DND-41 (cell line): ENCODE results near the gene PPP3CB.
A peak's percentile ranks its signal among the peaks of the same experiment; 100 is the strongest.

Experiments used
- ATAC-seq: fragments of 200-7000 bp; cut with Tn5 transposase; 3 replicates; pipeline ENCODE4 v1.9.1; 2021; ENCODE audit warnings: low read depth; ENCODE audit not compliant: insufficient read depth
- DNase-seq: peaks from one replicate; pipeline ENCODE4 v3.0.0-alpha.2; 2020
- H2AFZ ChIP-seq: 2 replicates; pipeline ENCODE4 v1.6.0; 2012; ENCODE audit warnings: low read depth, low read length
- H3K27ac ChIP-seq: 2 replicates; pipeline ENCODE4 v1.5.1; 2012; ENCODE audit warnings: low read length, inconsistent platforms
- H3K27me3 ChIP-seq: fragments of 200-600 bp; sonication (generic); 2 replicates; pipeline ENCODE4 v1.6.0; 2012; ENCODE audit warnings: low read length, mild to moderate bottlenecking, inconsistent platforms; ENCODE audit not compliant: insufficient read depth, poor library complexity
- H3K36me3 ChIP-seq: 2 replicates; pipeline ENCODE4 v1.5.1; 2012; ENCODE audit warnings: low read length, inconsistent platforms; ENCODE audit not compliant: insufficient read depth
- H3K4me1 ChIP-seq: 2 replicates; pipeline ENCODE4 v1.5.1; 2012; ENCODE audit warnings: mild to moderate bottlenecking, low read length; ENCODE audit not compliant: insufficient read depth
- H3K4me2 ChIP-seq: 2 replicates; pipeline ENCODE4 v1.6.0; 2012; ENCODE audit warnings: mild to moderate bottlenecking, moderate library complexity, low read length, inconsistent platforms; ENCODE audit not compliant: insufficient read depth
- H3K4me3 ChIP-seq, 2 experiments: fragments of 200-600 bp in 1 of 2; shearing (Covaris generic) in 1 of 2; 2 replicates each; pipeline ENCODE4 v1.5.1; 2012 to 2016; ENCODE audit warnings: inconsistent platforms in 2 of 2, low read length in 2 of 2, mild to moderate bottlenecking in 2 of 2, low read depth in 1 of 2, moderate library complexity in 1 of 2
- H3K79me2 ChIP-seq: 2 replicates; pipeline ENCODE4 v1.6.0; 2012; ENCODE audit warnings: low read length, inconsistent platforms; ENCODE audit not compliant: insufficient read depth
- H3K9ac ChIP-seq: 2 replicates; pipeline ENCODE4 v1.6.0; 2012; ENCODE audit warnings: low read depth, mild to moderate bottlenecking, inconsistent platforms, low read length, moderate library complexity
- H3K9me3 ChIP-seq: 2 replicates; pipeline ENCODE4 v1.5.1; 2012; ENCODE audit warnings: low read length, moderate library complexity, mild to moderate bottlenecking, inconsistent platforms; ENCODE audit not compliant: insufficient read depth, severe bottlenecking
- H4K20me1 ChIP-seq: 2 replicates; pipeline ENCODE4 v1.6.0; 2012; ENCODE audit warnings: low read length; ENCODE audit not compliant: insufficient read depth
- CTCF ChIP-seq: IDR thresholded peaks from 2 replicates; pipeline ENCODE4 v1.5.1; 2012; ENCODE audit warnings: borderline replicate concordance, low read length, moderate library complexity, mild to moderate bottlenecking; ENCODE audit not compliant: poor library complexity, severe bottlenecking; ENCODE audit errors: extremely low read depth
- EZH2 ChIP-seq: IDR thresholded peaks from 3 replicates; pipeline ENCODE4 v1.6.1; 2012; ENCODE audit warnings: borderline replicate concordance, low read depth, mild to moderate bottlenecking, moderate library complexity, low read length, inconsistent platforms; ENCODE audit not compliant: severe bottlenecking

PPP3CB gene

GRCh38 chr10:73495884-73496674 lies at the start of gene PPP3CB:
TSS of gene PPP3CB (minus strand) at chr10:73496024. CDS start at chr10:73495889, 135 bp downstream.
- peak within 1 kb of the TSS; percentile 89 for H3K4me2 ChIP-seq
- peaks cover 37% of the 10 kb centered on the region for H3K4me1 ChIP-seq
- peak within 1 kb of the TSS; percentile 90 for H3K27ac ChIP-seq
- TF ChIP-seq CTCF (no peak), EZH2 (no peak)
- peak within 1 kb of the TSS; percentile 95 to 97 for H3K4me3 ChIP-seq
- peaks cover 3% of the 10 kb centered on the region; the same call in 1 of the 2 replicates for H4K20me1 ChIP-seq
- H3K9me3 ChIP-seq, result no peaks in the 10 kb centered on the region
- H2AFZ ChIP-seq, result peak within 1 kb of the TSS; percentile 92
- H3K27me3 ChIP-seq, result no peaks in the 10 kb centered on the region
- peak within 1 kb of the TSS; percentile 88 for H3K9ac ChIP-seq
- DNase-seq (peak; percentile 95), ATAC-seq (peak; percentile 84)
- H3K36me3 ChIP-seq, result peaks cover 6% of the 10 kb centered on the region; the same call in 1 of the 2 replicates
- H3K79me2 ChIP-seq, result peaks cover 57% of the 10 kb centered on the region

- TF ChIP-seq EZH2, result no peak
- no peak for TF ChIP-seq CTCF
- Histone ChIP-seq H3K36me3 (no peaks in the 10 kb centered on the region; the same call in 1 of the 2 replicates), H3K9me3 (no peaks in the 10 kb centered on the region), H3K27ac (no peak overlapping the region), H3K27me3 (no peaks in the 10 kb centered on the region), H4K20me1 (no peaks in the 10 kb centered on the region), H3K79me2 (no peaks in the 10 kb centered on the region), H3K4me3 (no peak overlapping the region), H3K4me2 (no peak overlapping the region), H2AFZ (no peak overlapping the region), H3K4me1 (no peaks in the 10 kb centered on the region), H3K9ac (no peak overlapping the region)
- no peak for ATAC-seq
- DNase-seq, result no peak
These were observed 49.5 kb upstream of the PPP3CB start for GRCh38 chr10:73545357-73545756.

- DNase-seq, result no peak
- Histone ChIP-seq H4K20me1 (no peaks in the 10 kb centered on the region), H3K4me1 (peaks cover 16% of the 10 kb centered on the region), H3K79me2 (no peaks in the 10 kb centered on the region), H3K36me3 (peaks cover 6% of the 10 kb centered on the region; the same call in 1 of the 2 replicates), H3K4me3 (no peak overlapping the region), H3K27me3 (no peaks in the 10 kb centered on the region), H3K4me2 (no peak overlapping the region), H3K27ac (no peak overlapping the region), H3K9ac (no peak overlapping the region), H2AFZ (no peak overlapping the region), H3K9me3 (no peaks in the 10 kb centered on the region)
- peak; percentile 21; the same call in 1 of the 3 replicates for ATAC-seq
- TF ChIP-seq EZH2 (no peak), CTCF (no peak)
These were observed 41.9 kb upstream of the PPP3CB start for GRCh38 chr10:73537709-73538108.
